IMR-90 (cell line): ENCODE results near the gene GNAT3. TPM values are rescaled to one million over a fixed set of nuclear protein-coding genes. Genes with fewer than 3 reads are reported as not detected.

Experiments used
- ATAC-seq: fragments of 200-7000 bp; cut with Tn5 transposase; 2 replicates; pipeline ENCODE4 v1.9.1; 2020; ENCODE audit warnings: low read depth, mild to moderate bottlenecking, moderate library complexity
- BruUV-seq: library from RNA; stranded (reverse); fragments of 400-500 nt; replicated peaks from 2 replicates; lab custom pipeline; 2021; lab: Mats Ljungman, UMichigan
- CTCF ChIA-PET: fragments of 300-600 bp; formaldehyde crosslinking; extraction: SDS; loops from one replicate; lab custom pipeline; 2021; ENCODE audit warnings: antibody characterized with exemption; lab: Yijun Ruan, JAX
- POLR2A ChIA-PET: fragments of 300-600 bp; sonication (Branson Sonifier 250); formaldehyde crosslinking; loops from one replicate; lab custom pipeline; 2022; ENCODE audit warnings: antibody characterized with exemption; ENCODE audit not compliant: unreplicated experiment; lab: Charles Lee
- DNase-seq: peaks from one replicate; pipeline ENCODE4 v3.0.0; 2013
- H2AFZ ChIP-seq: replicated peaks from 2 replicates; pipeline ENCODE3; 2013; ENCODE audit warnings: low read length, mild to moderate bottlenecking; ENCODE audit not compliant: poor library complexity
- H2AK5ac ChIP-seq: 2 replicates; pipeline ENCODE4 v1.6.1; 2013; ENCODE audit warnings: low read depth, low read length, inconsistent platforms
- H2AK9ac ChIP-seq: replicated peaks from 2 replicates; pipeline ENCODE3; 2013; ENCODE audit warnings: mild to moderate bottlenecking, low read depth, low read length, moderate library complexity; ENCODE audit not compliant: poor library complexity
- H2BK120ac ChIP-seq: 2 replicates; pipeline ENCODE4 v1.6.1; 2013; ENCODE audit warnings: low read depth, low read length, inconsistent platforms
- H2BK15ac ChIP-seq: 3 replicates; pipeline ENCODE4 v1.6.1; 2013; ENCODE audit warnings: low read depth, low read length, inconsistent platforms
- H2BK20ac ChIP-seq: 2 replicates; pipeline ENCODE4 v1.6.1; 2013; ENCODE audit warnings: low read depth, mild to moderate bottlenecking, inconsistent platforms, low read length, moderate library complexity
- H2BK5ac ChIP-seq: 2 replicates; pipeline ENCODE4 v1.6.1; 2013; ENCODE audit warnings: mild to moderate bottlenecking, low read depth, low read length, inconsistent platforms; ENCODE audit not compliant: poor library complexity, severe bottlenecking
- H3K14ac ChIP-seq: replicated peaks from 2 replicates; pipeline ENCODE4 v1.6.1; 2013; ENCODE audit warnings: low read depth, low read length, inconsistent platforms
- H3K18ac ChIP-seq: 2 replicates; pipeline ENCODE4 v1.6.1; 2013; ENCODE audit warnings: low read depth, low read length, control low read depth
- H3K23ac ChIP-seq: 2 replicates; pipeline ENCODE4 v1.6.1; 2013; ENCODE audit warnings: low read depth, low read length, inconsistent platforms
- H3K27ac ChIP-seq: 2 replicates; pipeline ENCODE4 v1.5.1; 2013; ENCODE audit warnings: mild to moderate bottlenecking, control low read depth, low read length; ENCODE audit not compliant: insufficient read depth
- H3K27me3 ChIP-seq: 2 replicates; pipeline ENCODE4 v1.6.1; 2013; ENCODE audit warnings: low read length; ENCODE audit not compliant: control insufficient read depth, insufficient read depth
- H3K36me3 ChIP-seq: 2 replicates; pipeline ENCODE4 v1.6.1; 2013; ENCODE audit warnings: low read length, mixed read lengths; ENCODE audit not compliant: control insufficient read depth, insufficient read depth
- H3K4ac ChIP-seq: 2 replicates; pipeline ENCODE4 v1.6.1; 2013; ENCODE audit warnings: low read depth, low read length, inconsistent platforms
- H3K4me1 ChIP-seq: 2 replicates; pipeline ENCODE4 v1.6.1; 2013; ENCODE audit warnings: low read length, mixed read lengths; ENCODE audit not compliant: control insufficient read depth, insufficient read depth
- H3K4me2 ChIP-seq: 2 replicates; pipeline ENCODE4 v1.6.1; 2013; ENCODE audit warnings: low read depth, mild to moderate bottlenecking, control low read depth, low read length, moderate library complexity
- H3K4me3 ChIP-seq: 2 replicates; pipeline ENCODE4 v1.5.1; 2013; ENCODE audit warnings: low read depth, mild to moderate bottlenecking, control low read depth, low read length, moderate library complexity; ENCODE audit not compliant: insufficient read depth
- H3K56ac ChIP-seq: 2 replicates; pipeline ENCODE4 v1.6.1; 2013; ENCODE audit warnings: low read length, inconsistent platforms; ENCODE audit not compliant: insufficient read depth; ENCODE audit errors: extremely low read depth
- H3K79me1 ChIP-seq, 2 experiments: 2 replicates each; pipeline ENCODE4 v1.6.1; 2013; ENCODE audit warnings: low read length in 2 of 2, inconsistent platforms in 1 of 2, low read depth in 1 of 2
- H3K9ac ChIP-seq: 2 replicates; pipeline ENCODE4 v1.6.1; 2013; ENCODE audit warnings: low read depth, low read length, control low read depth
- H3K9me1 ChIP-seq: 2 replicates; pipeline ENCODE4 v1.6.1; 2013; ENCODE audit warnings: low read length, inconsistent platforms; ENCODE audit not compliant: insufficient read depth
- H3K9me3 ChIP-seq: 2 replicates; pipeline ENCODE4 v1.6.1; 2013; ENCODE audit warnings: low read length; ENCODE audit not compliant: control insufficient read depth, insufficient read depth
- H4K20me1 ChIP-seq: 2 replicates; pipeline ENCODE4 v1.6.1; 2013; ENCODE audit warnings: low read length, inconsistent platforms; ENCODE audit not compliant: insufficient read depth
- H4K5ac ChIP-seq: 2 replicates; pipeline ENCODE4 v1.6.1; 2013; ENCODE audit warnings: mild to moderate bottlenecking, low read depth, low read length, control low read depth
- H4K8ac ChIP-seq, 2 experiments: 2 replicates each; pipeline ENCODE4 v1.6.1; 2013; ENCODE audit warnings: low read depth in 2 of 2, low read length in 2 of 2, control low read depth in 1 of 2, inconsistent platforms in 1 of 2
- H4K91ac ChIP-seq: 2 replicates; pipeline ENCODE4 v1.6.1; 2013; ENCODE audit warnings: low read depth, low read length, inconsistent platforms; ENCODE audit not compliant: insufficient read depth
- CEBPB ChIP-seq: IDR thresholded peaks from 2 replicates; pipeline ENCODE4 v1.6.1; 2012; ENCODE audit warnings: low read depth, low read length, improper control_type of control experiment
- MAZ ChIP-seq: IDR thresholded peaks from 2 replicates; pipeline ENCODE4 v1.6.1; 2012; ENCODE audit warnings: low read depth, mild to moderate bottlenecking, low read length, improper control_type of control experiment, moderate library complexity, borderline replicate concordance
- NFE2L2 ChIP-seq: fragments of 150-350 bp; IDR thresholded peaks from 2 replicates; pipeline ENCODE4 v1.6.1; 2016; ENCODE audit warnings: low read depth, mild to moderate bottlenecking, low read length
- RAD21 ChIP-seq: IDR thresholded peaks from 2 replicates; pipeline ENCODE4 v1.6.1; 2012; ENCODE audit warnings: low read length, improper control_type of control experiment
- RCOR1 ChIP-seq: IDR thresholded peaks from 2 replicates; pipeline ENCODE4 v1.6.1; 2012; ENCODE audit warnings: mild to moderate bottlenecking, low read length, improper control_type of control experiment; ENCODE audit not compliant: insufficient replicate concordance
- SMC3 ChIP-seq: fragments of 150-350 bp; IDR thresholded peaks from 2 replicates; pipeline ENCODE4 v1.6.1; 2016; ENCODE audit warnings: low read depth, mild to moderate bottlenecking, antibody characterized with exemption, low read length, moderate library complexity
- WGBS, 2 experiments: methylation state at CpG; one replicate each; pipeline versions ENCODE4 v1.1.5 to v1.1.7; 2013; ENCODE audit warnings: missing lambda C conversion rate in 2 of 2; ENCODE audit not compliant: insufficient read length in 1 of 2; ENCODE audit errors: extremely low coverage in 2 of 2; 5-methylcytosine and 5-hydroxymethylcytosine counted together
- dilution Hi-C: fragments of 300-500 bp; cut with HindIII; formaldehyde crosslinking; loops from one replicate; pipeline ENCODE4 v1.14.3; 2018; ENCODE audit warnings: low sequenced_read_pairs; ENCODE audit not compliant: unreplicated experiment
- in situ Hi-C: fragments of 300-500 bp; cut with MboI; formaldehyde crosslinking; loops from 3 replicates; pipeline ENCODE4 v1.14.3; 2019; ENCODE audit warnings: low sequenced_read_pairs, inconsistent platforms, mixed read lengths
- intact Hi-C: fragments of 100-400 bp; cut with micrococcal nuclease; formaldehyde crosslinking; loops from 2 replicates; pipeline ENCODE4 v1.10.0; 2022
- polyA plus RNA-seq, 3 experiments: library from polyadenylated mRNA; depleted of rRNA; stranded (reverse); fragments of >200 nt; gene quantifications; 2 replicates each; pipeline ENCODE4 v1.2.3, GENCODE V29; 2012; ENCODE audit warnings: low replicate concordance in 1 of 3
- total RNA-seq: library from RNA; depleted of rRNA; stranded (reverse); fragments of >200 nt; gene quantifications from 2 replicates; pipeline ENCODE4 v1.2.3, GENCODE V29; 2012

Gene GNAT3
- total and polyA plus RNA-seq, 2 of the 4 experiments (the other 2 are of a cell fraction) = not detected

- H3K18ac ChIP-seq = no peak overlapping the region
- H4K20me1 ChIP-seq = no peaks in the 10 kb centered on the region
- ChIA-PET POLR2A (no interaction called here), CTCF (no interaction called here)
- no peak overlapping the region for H3K4me2 ChIP-seq
- H2BK15ac ChIP-seq = 0 out of 3 replicates have a peak overlapping the region, but pooled peaks have one; percentile 11
- DNase-seq (no peak), ATAC-seq (no peak)
- TF ChIP-seq RAD21 (no peak), RCOR1 (no peak), CEBPB (no peak), MAZ (no peak), NFE2L2 (no peak), SMC3 (no peak)
- WGBS, 2 experiments = no CpG with 5 or more reads among the region's 1 CpG
- no peaks in the 10 kb centered on the region for H3K27me3 ChIP-seq
- no peak overlapping the region for H2BK20ac ChIP-seq
- H4K8ac ChIP-seq = no peak overlapping the region
- H4K91ac ChIP-seq = no peak overlapping the region
- no peak overlapping the region for H3K9ac ChIP-seq
- in situ Hi-C loops = no loop called here
- H3K36me3 ChIP-seq = no peaks in the 10 kb centered on the region
- H3K4me3 ChIP-seq = no peak overlapping the region
- 0 out of 2 replicates have a peak overlapping the region, but pooled peaks have one; percentile 26 for H4K5ac ChIP-seq
- no peak overlapping the region for H3K56ac ChIP-seq
- H2AFZ ChIP-seq = no peak overlapping the region
- H3K9me3 ChIP-seq = no peaks in the 10 kb centered on the region
- intact Hi-C loops = no loop called here
- H2BK5ac ChIP-seq = no peak overlapping the region
- H3K4ac ChIP-seq = no peak overlapping the region
- 0 out of 2 replicates have a peak, but pooled peaks cover 4% of the 10 kb centered on the region for H3K9me1 ChIP-seq
- no peak overlapping the region for H2AK9ac ChIP-seq
- no peak overlapping the region for H3K14ac ChIP-seq
- no peak overlapping the region for H3K23ac ChIP-seq
- H3K4me1 ChIP-seq = peaks cover 9% of the 10 kb centered on the region; the same call in 1 of the 2 replicates
- H3K79me1 ChIP-seq = no peaks in the 10 kb centered on the region
- H2AK5ac ChIP-seq = no peak overlapping the region
- no TSS peak for BruUV-seq
- no peak overlapping the region for H2BK120ac ChIP-seq
- dilution Hi-C loops = no loop called here
- no peak overlapping the region for H3K27ac ChIP-seq
These were observed 38.1 kb downstream of the GNAT3 start for GRCh38 chr7:80473751-80474150.
